Measurements from ENCODE around the gene HBQ1. TPM values are rescaled to one million over a fixed set of nuclear protein-coding genes. Genes with fewer than 3 reads are reported as not detected.
"Not testable (repeated sequence)": the region's sequence is repeated elsewhere in the genome, so short reads cannot be mapped to it uniquely, and the experiment has no call there.

Gene HBQ1
- total RNA-seq, 1 experiment from 2014 or later = 3.5 TPM

DNA sequence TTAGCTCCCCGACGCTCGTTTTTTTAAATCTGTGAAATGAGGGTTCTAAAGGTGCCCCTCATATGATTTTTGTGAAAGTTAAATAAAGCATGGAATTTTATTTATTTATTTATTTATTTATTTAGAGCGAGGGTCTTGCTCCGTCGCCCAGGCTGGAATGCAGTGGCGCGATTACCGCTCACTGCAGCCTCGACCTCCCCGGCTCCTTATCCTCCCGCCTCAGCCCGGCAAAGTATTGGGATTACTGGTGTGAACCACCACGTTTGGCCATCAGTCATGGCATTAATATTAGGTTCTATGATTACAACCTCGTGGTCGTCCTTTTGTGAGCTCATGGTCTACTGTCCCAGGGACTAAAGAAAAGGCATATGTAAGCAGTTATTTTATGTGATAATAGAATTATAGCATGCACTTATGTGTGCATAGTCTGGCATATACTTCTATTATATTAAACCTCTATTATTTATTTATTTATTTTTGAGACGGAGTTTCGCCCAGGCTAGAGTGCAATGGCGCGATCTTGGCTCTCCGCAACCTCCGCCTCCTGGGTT, 49.5 kb downstream of the HBQ1 start:
- Histone ChIP-seq H3K23ac (ENCODE audit: insufficient read length, low read depth, low read length) (no peak overlapping the region), H3K4me2 (ENCODE audit: insufficient read depth, insufficient read length, low read length) (no peak overlapping the region), H3K56ac (ENCODE audit: insufficient read length, low read depth, low read length) (no peak overlapping the region), H3K27me3 (ENCODE audit: insufficient read depth, low read length) (no peaks in the 10 kb centered on the region), H3K9ac (ENCODE audit: extremely low read depth, insufficient read length, low read length) (no peak overlapping the region), H3T11ph (ENCODE audit: low read length) (no peak overlapping the region), H2AK5ac (ENCODE audit: insufficient read length, low read length) (no peak overlapping the region), H2BK5ac (ENCODE audit: insufficient read length, low read length) (no peak overlapping the region), H4K20me1 (ENCODE audit: control insufficient read depth, insufficient read depth, insufficient read length) (no peaks in the 10 kb centered on the region), H2BK15ac (ENCODE audit: low read depth, low read length) (no peak overlapping the region), H3K79me1 (ENCODE audit: insufficient read depth, low read depth, low read length, poor library complexity, severe bottlenecking) (no peaks in the 10 kb centered on the region), H2AFZ (ENCODE audit: low read length) (no peak overlapping the region), H2BK12ac (ENCODE audit: insufficient read length, low read depth, low read length) (no peak overlapping the region), H4K8ac (replicated peaks; ENCODE audit: insufficient read length, low read depth, low read length) (no peak overlapping the region), H3K4ac (ENCODE audit: low read depth, low read length) (no peak overlapping the region), H2BK20ac (ENCODE audit: low read depth, low read length, poor library complexity, severe bottlenecking) (no peak overlapping the region), H3K79me2 (ENCODE audit: insufficient read depth, low read length) (peaks cover 23% of the 10 kb centered on the region), H3K14ac (ENCODE audit: insufficient read depth, low read length) (no peak overlapping the region), H3K9me3 (ENCODE audit: control insufficient read depth, low read depth, low read length) (no peaks in the 10 kb centered on the region), H3K23me2 (ENCODE audit: insufficient read length, low read depth, low read length, poor library complexity, severe bottlenecking) (peaks cover 3% of the 10 kb centered on the region), H3K18ac (ENCODE audit: insufficient read length, low read depth, low read length) (no peak overlapping the region), H3K4me1 (ENCODE audit: insufficient read depth, low read length) (peaks cover 3% of the 10 kb centered on the region; the same call in 1 of the 2 replicates), H3K27ac (ENCODE audit: insufficient read length, low read depth, low read length) (no peak overlapping the region), H2BK120ac (ENCODE audit: low read depth, low read length, poor library complexity, severe bottlenecking) (no peak overlapping the region), H4K91ac (ENCODE audit: insufficient read length, low read depth, low read length) (no peak overlapping the region), H4K5ac (ENCODE audit: insufficient read length, low read depth, low read length) (no peak overlapping the region)
- Mint-ChIP-seq H3K4me1 (peaks cover 17 to 22% of the 10 kb centered on the region in 2 experiments), H3K9me3 (no peaks in the 10 kb centered on the region; a peak in 1 of 5 replicates), H3K27ac (no peak overlapping the region), H3K27me3 (ENCODE audit: low read depth) (no peaks in the 10 kb centered on the region), H3K4me3 (peak overlapping the region; percentile 94 to 95), H3K36me3 (ENCODE audit: insufficient read depth in 1 of 3, low read depth in 3 of 3) (peaks cover 29 to 37% (median 36%) of the 10 kb centered on the region in 3 experiments; a peak in 6 of 7 replicates)
- WGBS (ENCODE audit: extremely low coverage, insufficient read length, low lambda C conversion rate) = no CpG with 5 or more reads among the region's 22 CpGs
- DNase-seq = no peak
- TF ChIP-seq, protein P1, sequence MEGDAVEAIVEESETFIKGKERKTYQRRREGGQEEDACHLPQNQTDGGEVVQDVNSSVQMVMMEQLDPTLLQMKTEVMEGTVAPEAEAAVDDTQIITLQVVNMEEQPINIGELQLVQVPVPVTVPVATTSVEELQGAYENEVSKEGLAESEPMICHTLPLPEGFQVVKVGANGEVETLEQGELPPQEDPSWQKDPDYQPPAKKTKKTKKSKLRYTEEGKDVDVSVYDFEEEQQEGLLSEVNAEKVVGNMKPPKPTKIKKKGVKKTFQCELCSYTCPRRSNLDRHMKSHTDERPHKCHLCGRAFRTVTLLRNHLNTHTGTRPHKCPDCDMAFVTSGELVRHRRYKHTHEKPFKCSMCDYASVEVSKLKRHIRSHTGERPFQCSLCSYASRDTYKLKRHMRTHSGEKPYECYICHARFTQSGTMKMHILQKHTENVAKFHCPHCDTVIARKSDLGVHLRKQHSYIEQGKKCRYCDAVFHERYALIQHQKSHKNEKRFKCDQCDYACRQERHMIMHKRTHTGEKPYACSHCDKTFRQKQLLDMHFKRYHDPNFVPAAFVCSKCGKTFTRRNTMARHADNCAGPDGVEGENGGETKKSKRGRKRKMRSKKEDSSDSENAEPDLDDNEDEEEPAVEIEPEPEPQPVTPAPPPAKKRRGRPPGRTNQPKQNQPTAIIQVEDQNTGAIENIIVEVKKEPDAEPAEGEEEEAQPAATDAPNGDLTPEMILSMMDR (conservative IDR thresholded peaks at IDR 0.05) = no peak

- H3K23me2 ChIP-seq (ENCODE audit: insufficient read length, low read depth, low read length, poor library complexity, severe bottlenecking); H3K18ac ChIP-seq (ENCODE audit: insufficient read length, low read depth, low read length); H3T11ph ChIP-seq (ENCODE audit: low read length); H3K27me3 ChIP-seq (ENCODE audit: insufficient read depth, low read length); H2AK5ac ChIP-seq (ENCODE audit: insufficient read length, low read length); H2BK12ac ChIP-seq (ENCODE audit: insufficient read length, low read depth, low read length); H4K5ac ChIP-seq (ENCODE audit: insufficient read length, low read depth, low read length); H2BK15ac ChIP-seq (ENCODE audit: low read depth, low read length); H3K4me1 ChIP-seq (ENCODE audit: insufficient read depth, low read length); H2BK120ac ChIP-seq (ENCODE audit: low read depth, low read length, poor library complexity, severe bottlenecking); H3K79me1 ChIP-seq (ENCODE audit: insufficient read depth, low read depth, low read length, poor library complexity, severe bottlenecking); H3K23ac ChIP-seq (ENCODE audit: insufficient read length, low read depth, low read length); H4K8ac ChIP-seq (replicated peaks; ENCODE audit: insufficient read length, low read depth, low read length); H3K27ac Mint-ChIP-seq; H2BK5ac ChIP-seq (ENCODE audit: insufficient read length, low read length); H4K91ac ChIP-seq (ENCODE audit: insufficient read length, low read depth, low read length); DNase-seq; H3K4me3 Mint-ChIP-seq; H3K56ac ChIP-seq (ENCODE audit: insufficient read length, low read depth, low read length); H3K27ac ChIP-seq (ENCODE audit: insufficient read length, low read depth, low read length); H3K14ac ChIP-seq (ENCODE audit: insufficient read depth, low read length); H3K9ac ChIP-seq (ENCODE audit: extremely low read depth, insufficient read length, low read length); H2AFZ ChIP-seq (ENCODE audit: low read length); H4K20me1 ChIP-seq (ENCODE audit: control insufficient read depth, insufficient read depth, insufficient read length); H3K27me3 Mint-ChIP-seq (ENCODE audit: low read depth); H3K4ac ChIP-seq (ENCODE audit: low read depth, low read length); H3K9me3 Mint-ChIP-seq; H2BK20ac ChIP-seq (ENCODE audit: low read depth, low read length, poor library complexity, severe bottlenecking); H3K9me3 ChIP-seq (ENCODE audit: control insufficient read depth, low read depth, low read length); H3K4me2 ChIP-seq (ENCODE audit: insufficient read depth, insufficient read length, low read length): not testable (repeated sequence)
- H3K79me2 ChIP-seq (ENCODE audit: insufficient read depth, low read length) = peaks cover 22% of the 10 kb centered on the region
- no CpG with 5 or more reads among the region's 18 CpGs for WGBS (ENCODE audit: extremely low coverage, insufficient read length, low lambda C conversion rate)
- Mint-ChIP-seq H3K36me3 (ENCODE audit: insufficient read depth in 1 of 3, low read depth in 3 of 3) (peaks cover 29 to 32% (median 32%) of the 10 kb centered on the region in 3 experiments; a peak in 6 of 7 replicates), H3K4me1 (peaks cover 17 to 22% of the 10 kb centered on the region in 2 experiments)
Observed at GRCh38 chr16:230351-230750, 50.1 kb downstream of the HBQ1 start.
